Lower leg skin (tissue), 4 donors: ENCODE data around the gene FZD2. TPM values are rescaled to one million over a fixed set of nuclear protein-coding genes. Genes with fewer than 3 reads are reported as not detected.
"Not testable (repeated sequence)": the region's sequence is repeated elsewhere in the genome, so short reads cannot be mapped to it uniquely, and the experiment has no call there.

ENCODE experiments used
- DNase-seq, 2 donors: peaks; one replicate each; pipeline ENCODE4 v3.0.0-alpha.2; 2019; ENCODE audit warnings: low spot score in 2 of 2
- H3K4me3 ChIP-seq: fragments of 200-600 bp; sonication (generic); 2 replicates; pipeline ENCODE4 v1.5.1; 2017; ENCODE audit warnings: mild to moderate bottlenecking, low read depth; ENCODE audit not compliant: poor library complexity, severe bottlenecking
- POLR2A ChIP-seq, 2 donors: fragments of 450-650 bp; IDR thresholded peaks; one replicate each; pipeline ENCODE4 v1.6.1; 2016 to 2017; ENCODE audit warnings: antibody characterized with exemption in 2 of 2, mild to moderate bottlenecking in 1 of 2, moderate library complexity in 1 of 2
- WGBS, 2 donors: methylation state at CpG; one replicate each; pipeline ENCODE4 v1.1.5; 2018; 5-methylcytosine and 5-hydroxymethylcytosine counted together
- intact Hi-C: fragments of 100-400 bp; cut with DNase I; formaldehyde crosslinking; loops from one replicate; pipeline ENCODE4 v1.15.0; 2023; ENCODE audit warnings: low total_unique reads
- total RNA-seq, 4 donors: library from RNA; depleted of rRNA; stranded (reverse); fragments of >200 nt; gene quantifications; one replicate each; pipeline ENCODE4 v1.1.0, GENCODE V29; 2016
- TF ChIP-seq, protein P1 (sequence below), 3 donors: fragments of 450-650 bp; IDR thresholded peaks; one replicate each; pipeline ENCODE4 v1.5.1; 2016; ENCODE audit warnings: antibody characterized with exemption in 3 of 3, mild to moderate bottlenecking in 3 of 3, moderate library complexity in 2 of 3

FZD2 gene
- total RNA-seq, 4 donors from 2014 or later: 0.49 to 1.8 (median 0.89) TPM

DNA sequence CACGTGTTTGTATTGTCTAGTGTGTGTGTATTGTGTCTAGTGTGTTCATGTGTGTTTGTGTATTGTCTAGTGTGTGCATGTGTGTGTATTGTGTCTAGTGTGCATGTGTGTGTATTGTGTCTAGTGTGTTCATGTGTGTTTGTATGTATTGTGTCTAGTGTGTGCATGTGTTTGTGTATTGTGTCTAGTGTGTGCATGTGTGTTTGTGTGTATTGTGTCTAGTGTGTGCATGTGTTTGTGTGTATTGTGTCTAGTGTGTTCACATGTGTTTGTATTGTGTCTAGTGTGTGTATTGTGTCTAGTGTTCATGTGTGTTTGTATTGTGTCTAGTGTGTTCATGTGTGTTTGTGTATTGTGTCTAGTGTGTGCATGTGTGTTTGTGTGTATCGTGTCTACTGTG, 33.5 kb downstream of the FZD2 start:
- DNase-seq, intact Hi-C loops, H3K4me3 ChIP-seq: not testable (repeated sequence)
- 71 to 72% methylated on average over 2 of the region's 2 CpGs for WGBS, 2 donors
- TF ChIP-seq, protein P1, sequence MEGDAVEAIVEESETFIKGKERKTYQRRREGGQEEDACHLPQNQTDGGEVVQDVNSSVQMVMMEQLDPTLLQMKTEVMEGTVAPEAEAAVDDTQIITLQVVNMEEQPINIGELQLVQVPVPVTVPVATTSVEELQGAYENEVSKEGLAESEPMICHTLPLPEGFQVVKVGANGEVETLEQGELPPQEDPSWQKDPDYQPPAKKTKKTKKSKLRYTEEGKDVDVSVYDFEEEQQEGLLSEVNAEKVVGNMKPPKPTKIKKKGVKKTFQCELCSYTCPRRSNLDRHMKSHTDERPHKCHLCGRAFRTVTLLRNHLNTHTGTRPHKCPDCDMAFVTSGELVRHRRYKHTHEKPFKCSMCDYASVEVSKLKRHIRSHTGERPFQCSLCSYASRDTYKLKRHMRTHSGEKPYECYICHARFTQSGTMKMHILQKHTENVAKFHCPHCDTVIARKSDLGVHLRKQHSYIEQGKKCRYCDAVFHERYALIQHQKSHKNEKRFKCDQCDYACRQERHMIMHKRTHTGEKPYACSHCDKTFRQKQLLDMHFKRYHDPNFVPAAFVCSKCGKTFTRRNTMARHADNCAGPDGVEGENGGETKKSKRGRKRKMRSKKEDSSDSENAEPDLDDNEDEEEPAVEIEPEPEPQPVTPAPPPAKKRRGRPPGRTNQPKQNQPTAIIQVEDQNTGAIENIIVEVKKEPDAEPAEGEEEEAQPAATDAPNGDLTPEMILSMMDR (IDR thresholded peaks at IDR 0.05): peak in 1 of 3 donors; percentile 40

- no peak for TF ChIP-seq POLR2A (IDR thresholded peaks at IDR 0.05)
- TF ChIP-seq, protein P1 (IDR thresholded peaks at IDR 0.05): no peak
- DNase-seq: no peak
- no peak overlapping the region for H3K4me3 ChIP-seq
- intact Hi-C loops: no loop called here
- 62 to 70% methylated on average over 4 of the region's 4 CpGs for WGBS, 2 donors
Measured at GRCh38 chr17:44591206-44591605, 33.9 kb downstream of the FZD2 start.

- H3K4me3 ChIP-seq: no peak overlapping the region
- DNase-seq: no peak
- WGBS, 2 donors: 34 to 45% methylated on average over 6 of the region's 6 CpGs
- TF ChIP-seq, protein P1 (IDR thresholded peaks at IDR 0.05): no peak
- no peak for TF ChIP-seq POLR2A (IDR thresholded peaks at IDR 0.05)
- intact Hi-C loops: no loop called here
Measured at GRCh38 chr17:44593156-44593555, 35.9 kb downstream of the FZD2 start.

- WGBS, 2 donors: 41 to 49% methylated on average over 10 of the region's 10 CpGs
- H3K4me3 ChIP-seq: no peak overlapping the region
- TF ChIP-seq, protein P1 (IDR thresholded peaks at IDR 0.05): no peak
- TF ChIP-seq POLR2A (IDR thresholded peaks at IDR 0.05): no peak
- DNase-seq: no peak
- intact Hi-C loops: no loop called here
Measured at GRCh38 chr17:44595216-44595775, 38.0 kb downstream of the FZD2 start.

GRCh38 chr17:44598329-44598728, 41.0 kb downstream of the FZD2 start:
- DNase-seq: no peak
- H3K4me3 ChIP-seq: no peak overlapping the region
- TF ChIP-seq, protein P1 (IDR thresholded peaks at IDR 0.05): no peak
- no peak for TF ChIP-seq POLR2A (IDR thresholded peaks at IDR 0.05)
- intact Hi-C loops: no loop called here
- 94 to 95% methylated on average over 5 of the region's 5 CpGs for WGBS, 2 donors

DNA sequence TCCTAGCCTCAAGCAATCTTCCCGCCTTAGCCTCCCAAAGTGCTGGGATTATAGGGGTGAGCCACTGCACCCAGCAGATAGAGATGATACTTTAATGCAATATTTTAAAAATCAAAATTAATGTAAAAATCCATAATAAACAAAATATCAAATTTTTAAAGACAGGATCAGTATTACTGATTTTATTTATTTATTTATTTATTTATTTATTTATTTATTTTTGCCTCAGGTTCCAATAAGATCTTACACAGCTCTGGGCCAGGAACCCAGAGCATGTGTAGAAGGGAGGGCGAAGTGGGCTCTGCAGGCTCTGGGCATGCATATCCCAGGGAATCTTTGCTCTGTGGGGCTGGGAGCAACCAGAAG, 41.6 kb downstream of the FZD2 start:
- no peak overlapping the region for H3K4me3 ChIP-seq
- intact Hi-C loops: no loop called here
- 91 to 98% methylated on average over 2 of the region's 2 CpGs for WGBS, 2 donors
- no peak for DNase-seq
- TF ChIP-seq, protein P1 (IDR thresholded peaks at IDR 0.05): no peak
- TF ChIP-seq POLR2A (IDR thresholded peaks at IDR 0.05): no peak
